HepG2 (cell line): ENCODE measurements around the gene PDGFRA. TPM values are rescaled to one million over a fixed set of nuclear protein-coding genes. Genes with fewer than 3 reads are reported as not detected.

Experiments used
- GTF2F1 ChIP-seq: fragments of 150-350 bp; IDR thresholded peaks from 2 replicates; pipeline ENCODE4 v1.6.1; 2014; ENCODE audit warnings: low read length
- GTF3A ChIP-seq: sonication (generic); formaldehyde crosslinking; conservative IDR thresholded peaks from 2 replicates; pipeline ENCODE4 v1.4.0; 2020; ENCODE audit warnings: mild to moderate bottlenecking, missing genetic modification reagents
- HDAC2 ChIP-seq: sonication (generic); formaldehyde crosslinking; IDR thresholded peaks from 2 replicates; pipeline ENCODE4 v1.4.0; 2020; ENCODE audit warnings: missing genetic modification reagents
- HNF1B ChIP-seq: sonication (generic); formaldehyde crosslinking; IDR thresholded peaks from 2 replicates; pipeline ENCODE4 v1.5.1; 2020; ENCODE audit warnings: mild to moderate bottlenecking, moderate library complexity, missing genetic modification reagents
- KDM5A ChIP-seq: fragments of 200-600 bp; sonication (generic); IDR thresholded peaks from 2 replicates; pipeline ENCODE4 v1.7.0; 2018; ENCODE audit warnings: antibody characterized with exemption, mild to moderate bottlenecking, low read length, borderline replicate concordance
- KLF6 ChIP-seq: IDR thresholded peaks from 2 replicates; pipeline ENCODE4 v1.8.0; 2016; ENCODE audit warnings: missing biosample characterization, missing genetic modification reagents
- NR0B2 ChIP-seq: sonication (generic); formaldehyde crosslinking; IDR thresholded peaks from 2 replicates; pipeline ENCODE4 v1.4.0; 2020; ENCODE audit warnings: mild to moderate bottlenecking, missing genetic modification reagents
- POGK ChIP-seq: sonication (generic); formaldehyde crosslinking; conservative IDR thresholded peaks from 2 replicates; pipeline ENCODE4 v1.8.0; 2022; ENCODE audit warnings: mild to moderate bottlenecking, moderate library complexity, missing genetic modification reagents
- SCMH1 ChIP-seq: sonication (generic); formaldehyde crosslinking; IDR thresholded peaks from 2 replicates; pipeline ENCODE4 v1.9.0; 2021; ENCODE audit warnings: missing genetic modification reagents, mild to moderate bottlenecking, borderline replicate concordance
- XRCC5 ChIP-seq: fragments of 200-400 bp; formaldehyde crosslinking; optimal IDR thresholded peaks from 2 replicates; pipeline ENCODE3; 2017; ENCODE audit warnings: mild to moderate bottlenecking, low read length
- ZFP36L2 ChIP-seq: sonication (generic); formaldehyde crosslinking; IDR thresholded peaks from 2 replicates; pipeline ENCODE4 v1.4.0; 2020; ENCODE audit warnings: missing genetic modification reagents
- ZNF326 ChIP-seq: sonication (generic); formaldehyde crosslinking; IDR thresholded peaks from 2 replicates; pipeline ENCODE4 v1.4.0; 2020; ENCODE audit warnings: missing genetic modification reagents, borderline replicate concordance
- ZNF44 ChIP-seq: sonication (generic); formaldehyde crosslinking; IDR thresholded peaks from 2 replicates; pipeline ENCODE4 v1.5.1; 2020; ENCODE audit warnings: mild to moderate bottlenecking, missing genetic modification reagents
- polyA plus RNA-seq, 8 experiments: library from polyadenylated mRNA; depleted of rRNA in 3 of 8; stranded (reverse) in 7 of 8; unstranded in 1 of 8; fragments of >200 nt; fragmentation: Illumina TruSeq in 4 of 8; extraction: Trizol in 4 of 8; gene quantifications; 2 replicates each; pipeline versions ENCODE4 v1.2.1 to v1.2.3, GENCODE V29; 2011 to 2016; ENCODE audit warnings: low read depth in 4 of 8, missing spikeins in 1 of 8, mixed read lengths in 1 of 8; ENCODE audit not compliant: insufficient read depth in 1 of 8
- total RNA-seq, 5 experiments: library from RNA; depleted of rRNA; stranded (reverse); fragments of >200 nt; fragmentation: Illumina TruSeq; extraction: Trizol; gene quantifications; 2 replicates each; pipeline ENCODE4 v1.2.3, GENCODE V29; 2016; ENCODE audit warnings: low read depth in 1 of 5

The PDGFRA gene
- total and polyA plus RNA-seq, 2 of the 13 experiments (the other 11 are each of a cell fraction or from before 2014, with no cell fraction given): 0.04 TPM; not detected in 1

- TF ChIP-seq POGK: no peak
- no peak for TF ChIP-seq KDM5A
- 0 out of 2 replicates have a peak, but pooled peaks have one; percentile 4 for TF ChIP-seq HDAC2
- TF ChIP-seq KLF6: no peak
- TF ChIP-seq ZFP36L2 (CRISPR knock-in tag): no peak
- peak; percentile 61; the same call in 1 of the 2 replicates for TF ChIP-seq ZNF44 (CRISPR knock-in tag)
- TF ChIP-seq NR0B2 (CRISPR knock-in tag): 0 out of 2 replicates have a peak, but pooled peaks have one; percentile 22
- TF ChIP-seq HNF1B: no peak
- TF ChIP-seq SCMH1 (CRISPR knock-in tag): no peak
- no peak for TF ChIP-seq GTF2F1
- no peak for TF ChIP-seq GTF3A
- no peak for TF ChIP-seq ZNF326 (CRISPR knock-in tag)
- peak; percentile 61 for TF ChIP-seq XRCC5
These were observed 4.2 kb downstream of the PDGFRA start (continued) for GRCh38 chr4:54233277-54233696.
